HG02973 (cell line): ENCODE results near the gene ZNF33A.
A peak's percentile ranks its signal among the peaks of the same experiment; 100 is the strongest.
"Not testable (repeated sequence)": the region's sequence is repeated elsewhere in the genome, so short reads cannot be mapped to it uniquely, and the experiment has no call there.

Experiments used
- ATAC-seq: cut with Tn5 transposase; IDR thresholded peaks from one replicate; pipeline ENCODE4 v1.9.1; 2021; ENCODE audit warnings: moderate library complexity; ENCODE audit not compliant: unreplicated experiment

Gene ZNF33A

DNA sequence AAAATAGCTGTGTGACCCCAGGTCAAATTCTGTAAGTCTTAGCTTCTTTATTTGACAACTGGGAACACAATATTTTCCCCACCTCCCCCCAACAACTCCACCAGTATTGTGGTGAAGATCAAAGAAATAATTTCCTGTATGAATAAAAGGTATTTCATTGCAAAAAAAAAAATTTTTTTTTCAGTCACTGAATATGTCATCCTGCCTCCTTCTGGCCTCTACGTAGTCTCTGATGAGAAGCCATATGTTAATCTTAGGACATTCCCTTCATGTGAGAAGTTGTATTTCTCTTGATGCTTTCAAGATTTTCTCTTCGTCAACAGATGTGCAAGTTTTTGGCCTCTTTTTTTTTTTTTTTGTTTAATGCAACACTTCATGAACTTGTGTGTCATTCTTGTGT is 33.0 kb downstream of the ZNF33A start:
- ATAC-seq = no peak

DNA sequence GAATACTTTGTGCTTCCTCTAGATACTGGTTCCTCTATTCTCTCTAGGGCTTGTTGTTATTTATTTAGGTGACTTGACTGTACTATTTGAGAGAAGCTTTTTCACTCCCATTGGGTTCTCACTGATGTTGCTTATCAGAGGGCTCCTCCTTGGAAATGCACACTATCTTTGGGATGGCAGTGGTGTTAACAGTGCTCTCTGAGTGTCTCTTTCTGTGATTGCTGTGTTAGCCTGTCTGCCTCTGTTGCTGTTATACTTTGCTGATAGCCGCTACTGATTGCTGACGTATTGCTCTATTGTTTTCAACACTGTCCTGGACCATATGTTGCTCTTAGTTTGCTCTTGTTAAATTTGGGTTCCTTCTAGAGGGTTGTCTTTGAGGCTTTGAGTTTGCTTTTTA is 34.7 kb downstream of the ZNF33A start:
- no peak for ATAC-seq

DNA sequence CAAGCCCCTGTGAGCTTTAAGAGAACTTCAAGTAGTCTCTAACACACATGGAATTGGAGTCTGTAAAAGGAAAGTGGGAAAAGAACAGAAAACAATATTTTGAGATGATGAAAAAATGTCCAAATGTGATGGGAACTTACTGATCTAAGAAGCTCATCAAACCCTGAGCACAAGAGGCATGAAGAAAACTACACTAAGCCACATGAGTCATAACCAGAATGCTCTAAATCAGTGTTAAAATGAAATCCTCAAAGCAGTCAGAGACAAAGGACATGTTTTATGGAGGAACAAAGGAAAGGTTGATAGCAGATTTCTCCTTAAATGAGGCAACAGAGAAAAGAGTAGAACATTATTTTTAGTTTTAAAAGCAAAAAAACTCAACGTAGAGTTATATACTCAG is 37.2 kb downstream of the ZNF33A start:
- no peak for ATAC-seq

- ATAC-seq = no peak
These were observed 39.7 kb downstream of the ZNF33A start for GRCh38 chr10:38050212-38050611.

- ATAC-seq = no peak
These were observed 43.9 kb downstream of the ZNF33A start for GRCh38 chr10:38054361-38054797.

GRCh38 chr10:38055274-38055894 is 44.9 kb downstream of the ZNF33A start:
- ATAC-seq = not testable (repeated sequence)

DNA sequence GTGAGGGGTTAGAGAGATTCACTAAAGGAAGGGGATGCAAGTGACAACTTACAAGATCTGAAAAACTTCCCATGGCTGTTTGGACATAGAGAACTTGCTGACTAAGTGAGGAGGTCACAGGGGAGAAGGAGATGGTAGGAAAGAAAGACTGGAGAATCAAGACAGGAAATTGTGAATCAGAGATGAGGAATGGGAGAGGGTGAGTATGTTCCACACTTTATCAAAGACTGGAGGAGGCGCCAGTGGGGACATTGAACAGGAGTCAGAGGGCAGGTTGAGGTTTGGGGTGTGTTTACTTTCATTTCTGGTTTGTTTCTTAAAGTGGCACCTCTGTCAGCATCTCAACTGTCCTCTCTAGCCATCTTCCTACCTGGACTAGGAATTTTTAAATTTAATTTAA is 59.2 kb downstream of the ZNF33A start:
- ATAC-seq = not testable (repeated sequence)

- no peak for ATAC-seq
These were observed 60.0 kb downstream of the ZNF33A start for GRCh38 chr10:38070501-38070900.

- no peak for ATAC-seq
These were observed 62.1 kb downstream of the ZNF33A start for GRCh38 chr10:38072552-38072951.

DNA sequence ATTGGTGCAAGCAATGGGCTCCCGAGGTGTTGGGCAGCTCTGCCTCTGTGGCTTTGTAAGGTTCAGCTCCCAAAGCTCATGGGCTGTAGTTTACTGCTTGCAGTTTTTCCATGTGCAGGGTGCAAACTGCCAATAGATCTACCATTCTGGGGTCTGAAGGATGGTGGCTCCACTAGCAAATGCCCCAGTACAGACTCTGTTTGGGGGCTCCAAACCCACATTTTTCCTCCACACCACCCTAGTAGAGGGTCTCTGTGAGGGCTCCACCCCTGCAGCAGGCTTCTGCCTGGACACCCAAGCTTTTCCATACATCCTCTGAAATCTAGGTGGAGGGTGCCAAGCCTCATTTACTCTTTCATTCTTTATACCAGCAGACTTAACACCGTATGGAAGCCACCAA is 66.2 kb downstream of the ZNF33A start:
- ATAC-seq = no peak

DNA sequence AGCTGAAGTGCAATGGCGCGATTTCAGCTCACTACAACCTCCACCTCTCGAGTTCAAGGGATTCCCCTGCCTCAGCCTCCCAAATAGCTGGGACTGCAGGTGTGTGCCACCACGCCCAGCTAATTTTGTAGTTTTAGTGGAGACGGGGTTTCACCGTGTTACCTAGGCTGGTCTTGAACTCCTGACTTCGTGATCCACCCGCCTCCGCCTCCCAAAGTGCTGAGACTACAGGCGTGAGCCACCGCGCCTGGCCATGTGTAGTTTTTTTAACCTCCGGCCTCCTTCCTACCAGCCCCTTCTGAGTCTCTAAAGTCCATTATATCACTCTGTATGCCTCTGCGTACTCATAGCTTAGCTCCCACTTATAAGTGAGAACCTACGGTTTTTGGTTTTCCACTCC is 82.8 kb downstream of the ZNF33A start:
- ATAC-seq = not testable (repeated sequence)

- peak; percentile 9 for ATAC-seq
These were observed 83.3 kb downstream of the ZNF33A start for GRCh38 chr10:38093816-38094157.

DNA sequence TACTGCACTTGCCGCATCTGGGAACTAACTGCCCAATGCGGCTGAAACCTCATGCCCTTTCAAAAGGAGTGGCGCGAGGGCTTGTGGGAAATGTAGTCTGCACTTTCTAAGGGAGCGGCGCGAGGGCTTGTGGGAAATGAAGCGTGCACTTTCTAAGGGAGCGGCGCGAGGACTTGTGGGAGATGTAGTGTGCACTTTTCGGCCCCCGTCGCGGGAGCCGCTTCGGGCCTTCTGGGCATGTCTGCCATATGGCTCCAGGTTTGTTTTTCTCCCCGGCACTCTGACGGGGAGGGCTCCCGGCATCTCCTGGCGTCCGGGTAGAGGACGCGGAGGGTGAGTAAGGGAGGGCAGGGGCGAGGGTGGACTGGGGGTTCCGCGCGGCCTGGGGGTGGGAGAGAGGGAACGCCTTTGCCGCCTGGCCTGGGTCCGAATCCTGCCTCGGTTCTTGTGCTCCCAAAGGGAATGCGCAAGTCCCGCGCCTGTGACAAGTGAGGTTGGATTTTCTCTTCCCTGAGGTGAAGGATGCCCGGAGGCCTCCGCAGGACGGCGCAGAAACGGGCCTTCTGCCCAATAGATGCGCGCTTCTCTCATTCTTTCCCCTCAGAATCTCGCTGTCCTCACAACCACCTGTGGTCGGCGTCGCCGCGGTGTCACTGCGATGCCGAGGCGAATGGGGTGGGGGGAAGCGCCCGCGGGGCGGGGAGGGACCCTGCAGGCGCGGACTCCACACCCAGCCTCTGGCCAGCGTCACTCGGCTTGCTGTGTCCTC is 83.9 kb downstream of the ZNF33A start, which contains the start of gene ZNF37A:
TSS of gene ZNF37A (plus strand) at position 180 of the 769 bp plus-strand sequence. CDS start 2,281 bp downstream, outside the sequence.
- peak; percentile 99 for ATAC-seq

DNA sequence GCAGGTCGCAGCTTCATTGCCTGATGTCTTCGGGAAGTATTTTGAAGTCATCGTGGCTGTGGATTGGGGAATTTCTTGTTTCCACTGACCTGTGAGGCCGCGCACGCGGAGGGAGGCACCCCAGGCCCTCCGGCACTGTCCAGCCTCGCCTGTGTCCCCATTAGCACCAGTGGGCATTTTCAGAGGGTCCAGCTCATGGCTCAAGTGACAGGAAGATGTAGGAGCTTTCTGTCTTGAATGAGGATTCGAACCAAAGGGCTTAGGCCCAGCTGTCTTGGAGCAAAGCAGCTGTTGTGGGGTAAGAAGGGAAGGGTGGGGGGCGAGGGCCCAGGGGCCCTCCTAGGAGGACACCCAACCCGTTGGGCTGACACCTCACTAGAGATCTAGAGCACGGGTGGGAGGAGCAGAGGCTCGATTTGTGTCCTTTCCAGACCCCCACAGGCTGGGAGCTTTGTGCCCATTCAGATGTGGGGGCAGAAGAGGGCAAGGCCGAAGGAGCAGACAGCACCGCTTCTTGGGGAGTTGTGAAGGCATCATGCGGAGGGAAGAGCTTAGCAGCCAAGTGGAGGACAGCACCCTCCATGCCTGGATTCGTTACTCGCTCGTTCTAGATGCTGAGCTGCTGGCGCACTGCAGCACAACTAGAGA is 84.6 kb downstream of the ZNF33A start:
- no peak for ATAC-seq

- ATAC-seq = no peak
These were observed 92.4 kb downstream of the ZNF33A start for GRCh38 chr10:38102880-38103279.

DNA sequence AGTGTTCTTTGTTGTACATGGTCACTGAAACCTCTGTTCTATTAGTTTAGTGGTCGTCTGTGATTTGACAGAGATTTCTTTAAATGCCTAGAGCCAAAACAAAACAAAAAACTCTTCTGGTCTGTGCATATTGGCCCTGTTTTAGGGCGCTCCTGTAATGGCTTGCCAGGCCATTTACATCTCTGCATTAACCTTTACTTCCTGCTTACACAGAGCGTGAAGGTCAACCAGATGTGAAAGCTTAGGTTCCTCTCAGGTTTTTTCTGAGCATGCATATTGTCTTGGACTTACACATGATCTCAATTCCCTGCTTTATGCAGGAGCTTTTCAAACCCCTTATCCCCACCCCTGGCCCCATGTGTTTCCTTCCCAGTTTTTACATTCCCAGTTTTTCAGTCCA is 93.3 kb downstream of the ZNF33A start:
- ATAC-seq = no peak

DNA sequence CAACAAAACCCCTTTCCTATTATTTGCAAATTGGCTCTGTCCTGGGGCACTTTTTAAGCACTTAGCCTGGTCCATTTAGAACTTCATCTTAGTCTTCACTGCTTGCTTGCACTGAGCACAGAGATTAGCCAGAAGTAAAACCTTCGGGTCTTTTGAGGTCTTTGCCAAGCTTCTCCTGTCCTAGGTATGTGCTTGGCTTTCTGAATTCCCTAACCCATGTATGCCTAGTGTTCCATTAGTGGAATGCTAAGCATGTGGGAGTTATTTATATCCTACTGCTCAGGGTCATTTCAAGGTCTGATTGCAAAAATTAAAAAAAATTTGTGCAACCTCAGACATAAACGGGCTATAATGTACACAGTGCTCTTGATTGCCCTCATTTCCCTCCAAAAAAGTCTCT is 101.7 kb downstream of the ZNF33A start:
- ATAC-seq = no peak
